GM12878 (cell line): ENCODE measurements around the gene HSCB. TPM values are rescaled to one million over a fixed set of nuclear protein-coding genes. Genes with fewer than 3 reads are reported as not detected.
A peak's percentile ranks its signal among the peaks of the same experiment; 100 is the strongest.

ENCODE experiments used
- CREM ChIP-seq: IDR thresholded peaks from 2 replicates; pipeline ENCODE4 v1.6.1; 2014; ENCODE audit warnings: antibody characterized with exemption, low read depth
- MLLT1 ChIP-seq: fragments of 450-650 bp; IDR thresholded peaks from 2 replicates; pipeline ENCODE4 v1.6.1; 2016; ENCODE audit warnings: mild to moderate bottlenecking
- MTA2 ChIP-seq: fragments of 450-650 bp; IDR thresholded peaks from 2 replicates; pipeline ENCODE4 v1.6.1; 2016; ENCODE audit warnings: low read depth, mild to moderate bottlenecking, moderate library complexity
- SMAD5 ChIP-seq: IDR thresholded peaks from 2 replicates; pipeline ENCODE4 v1.6.1; 2016; ENCODE audit warnings: antibody characterized with exemption, low read depth
- polyA plus RNA-seq, 11 experiments: library from polyadenylated mRNA; depleted of rRNA in 4 of 11; unstranded in 6 of 11; stranded (reverse) in 5 of 11; fragments of >200 nt; fragmentation: Nextera tagmentation in 4 of 11; fragmentation: Illumina TruSeq in 1 of 11; extraction: Ambion mirVana in 4 of 11; extraction: Trizol in 1 of 11; gene quantifications; 1 replicate in 1 of 11; 2 replicates in 10 of 11; pipeline versions ENCODE4 v1.2.1 to v1.2.3, GENCODE V29; 2011 to 2016; ENCODE audit warnings: inconsistent platforms in 2 of 11, missing spikeins in 2 of 11, low read depth in 1 of 11
- total RNA-seq, 4 experiments: library from RNA; depleted of rRNA in 3 of 4; stranded (reverse); fragments of >200 nt in 3 of 4; fragmentation: Illumina TruSeq in 1 of 4; extraction: Trizol in 1 of 4; gene quantifications; 2 replicates each; pipeline versions ENCODE4 v1.2.1 to v1.2.3, GENCODE V29; 2013 to 2021
- TF ChIP-seq, protein P1 (sequence below): fragments of 150-350 bp; IDR thresholded peaks from 2 replicates; pipeline ENCODE4 v1.6.1; 2016; ENCODE audit warnings: low read depth, low read length

HSCB gene
- total and polyA plus RNA-seq, 10 of the 15 experiments (the other 5 are each of a cell fraction or from before 2014, with no cell fraction given), result 10.6 to 28.4 (median 20.8) TPM

GRCh38 chr22:28799606-28800307, 57.9 kb downstream of the HSCB start (continued):
- TF ChIP-seq SMAD5 (0 out of 2 replicates have a peak, but pooled peaks have one; percentile 48), CREM (0 out of 2 replicates have a peak, but pooled peaks have one; percentile 2), MLLT1 (peak; percentile 64; the same call in 1 of the 2 replicates), MTA2 (peak; percentile 19; the same call in 1 of the 2 replicates)
- TF ChIP-seq, protein P1, sequence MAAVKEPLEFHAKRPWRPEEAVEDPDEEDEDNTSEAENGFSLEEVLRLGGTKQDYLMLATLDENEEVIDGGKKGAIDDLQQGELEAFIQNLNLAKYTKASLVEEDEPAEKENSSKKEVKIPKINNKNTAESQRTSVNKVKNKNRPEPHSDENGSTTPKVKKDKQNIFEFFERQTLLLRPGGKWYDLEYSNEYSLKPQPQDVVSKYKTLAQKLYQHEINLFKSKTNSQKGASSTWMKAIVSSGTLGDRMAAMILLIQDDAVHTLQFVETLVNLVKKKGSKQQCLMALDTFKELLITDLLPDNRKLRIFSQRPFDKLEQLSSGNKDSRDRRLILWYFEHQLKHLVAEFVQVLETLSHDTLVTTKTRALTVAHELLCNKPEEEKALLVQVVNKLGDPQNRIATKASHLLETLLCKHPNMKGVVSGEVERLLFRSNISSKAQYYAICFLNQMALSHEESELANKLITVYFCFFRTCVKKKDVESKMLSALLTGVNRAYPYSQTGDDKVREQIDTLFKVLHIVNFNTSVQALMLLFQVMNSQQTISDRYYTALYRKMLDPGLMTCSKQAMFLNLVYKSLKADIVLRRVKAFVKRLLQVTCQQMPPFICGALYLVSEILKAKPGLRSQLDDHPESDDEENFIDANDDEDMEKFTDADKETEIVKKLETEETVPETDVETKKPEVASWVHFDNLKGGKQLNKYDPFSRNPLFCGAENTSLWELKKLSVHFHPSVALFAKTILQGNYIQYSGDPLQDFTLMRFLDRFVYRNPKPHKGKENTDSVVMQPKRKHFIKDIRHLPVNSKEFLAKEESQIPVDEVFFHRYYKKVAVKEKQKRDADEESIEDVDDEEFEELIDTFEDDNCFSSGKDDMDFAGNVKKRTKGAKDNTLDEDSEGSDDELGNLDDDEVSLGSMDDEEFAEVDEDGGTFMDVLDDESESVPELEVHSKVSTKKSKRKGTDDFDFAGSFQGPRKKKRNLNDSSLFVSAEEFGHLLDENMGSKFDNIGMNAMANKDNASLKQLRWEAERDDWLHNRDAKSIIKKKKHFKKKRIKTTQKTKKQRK, result no peak
